Inflammatory macrophage (primary cell): ENCODE measurements around the gene PDE10A.
"Not testable (repeated sequence)": the region's sequence is repeated elsewhere in the genome, so short reads cannot be mapped to it uniquely, and the experiment has no call there.

Experiments used
- DNase-seq, 2 donors: peaks; one replicate each; pipeline ENCODE4 v3.0.0-alpha.2; 2020 to 2022

PDE10A gene

GRCh38 chr6:165545806-165546205, 117.2 kb downstream of the PDE10A start:
- DNase-seq, result no peak

DNA sequence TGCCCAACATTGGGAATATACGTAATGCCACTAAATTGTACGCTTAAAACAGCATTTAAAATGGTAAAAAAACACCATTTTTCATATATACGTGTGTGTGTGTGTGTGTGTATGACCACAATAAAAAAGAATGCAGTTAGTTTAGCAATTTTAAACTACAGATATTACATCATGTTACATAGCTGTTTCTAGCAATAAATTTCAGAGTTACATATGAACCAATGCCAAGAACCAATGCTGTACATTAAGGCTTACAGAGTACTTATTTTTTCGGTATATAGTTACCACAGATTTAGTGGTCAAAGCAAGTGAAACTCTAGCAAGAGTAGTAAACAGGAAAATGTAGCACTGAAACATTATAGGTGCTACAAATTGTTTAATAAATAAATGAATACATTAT, 119.3 kb downstream of the PDE10A start:
- DNase-seq, result no peak

GRCh38 chr6:165536911-165537310, 126.1 kb downstream of the PDE10A start:
- DNase-seq, result no peak

GRCh38 chr6:165519316-165519715, 143.7 kb downstream of the PDE10A start:
- DNase-seq, result no peak

- DNase-seq, result no peak
Observed at GRCh38 chr6:165515963-165516624, 146.9 kb downstream of the PDE10A start.

GRCh38 chr6:165514621-165515020, 148.4 kb downstream of the PDE10A start:
- DNase-seq, result no peak

DNA sequence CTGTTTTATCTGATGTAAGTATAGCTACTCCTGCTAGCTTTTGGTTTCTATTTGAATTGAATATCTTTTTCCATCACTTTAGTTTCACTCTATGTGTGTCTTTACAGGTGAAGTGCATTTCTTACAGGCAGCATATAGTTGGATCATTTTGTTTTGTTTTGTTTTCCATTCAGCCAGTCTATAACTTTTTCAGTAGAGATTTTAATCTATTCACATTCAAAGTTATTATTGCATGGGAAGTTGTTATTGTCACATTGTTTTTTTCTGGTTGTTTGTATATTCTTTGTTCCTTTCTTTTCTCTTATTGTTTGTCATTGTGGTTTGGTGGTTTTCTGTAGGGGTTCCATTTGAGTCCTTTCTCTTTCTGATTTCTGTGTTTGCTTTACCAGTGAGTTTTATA, 151.2 kb downstream of the PDE10A start:
- DNase-seq, result no peak

DNA sequence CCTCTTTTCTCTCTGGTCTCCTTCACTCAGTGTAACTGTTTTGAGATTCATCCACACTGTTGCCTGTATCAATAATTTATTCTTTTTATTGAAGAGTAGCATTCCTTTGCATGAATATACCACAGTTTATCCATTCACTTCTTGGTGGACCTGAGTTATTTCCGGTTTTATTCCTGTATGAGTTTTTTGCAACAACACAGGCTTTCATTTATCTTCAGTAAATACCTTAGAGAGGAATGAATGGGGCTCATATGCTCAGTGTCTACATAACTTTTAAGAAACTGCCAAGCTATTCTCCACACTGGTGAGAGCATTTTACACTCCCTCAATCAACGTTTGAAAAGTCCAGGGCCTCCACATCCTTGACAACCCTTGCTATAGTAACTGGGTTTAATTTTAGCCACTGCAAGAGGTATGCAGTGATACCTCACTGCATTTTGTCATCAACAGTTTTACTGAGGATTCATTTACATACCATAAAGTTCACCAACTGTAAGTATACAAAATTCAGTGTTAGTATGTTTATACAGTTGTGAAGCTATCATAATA, 154.6 kb downstream of the PDE10A start:
- DNase-seq, result no peak

- no peak for DNase-seq
Observed at GRCh38 chr6:165506657-165507056, 156.4 kb downstream of the PDE10A start.

DNA sequence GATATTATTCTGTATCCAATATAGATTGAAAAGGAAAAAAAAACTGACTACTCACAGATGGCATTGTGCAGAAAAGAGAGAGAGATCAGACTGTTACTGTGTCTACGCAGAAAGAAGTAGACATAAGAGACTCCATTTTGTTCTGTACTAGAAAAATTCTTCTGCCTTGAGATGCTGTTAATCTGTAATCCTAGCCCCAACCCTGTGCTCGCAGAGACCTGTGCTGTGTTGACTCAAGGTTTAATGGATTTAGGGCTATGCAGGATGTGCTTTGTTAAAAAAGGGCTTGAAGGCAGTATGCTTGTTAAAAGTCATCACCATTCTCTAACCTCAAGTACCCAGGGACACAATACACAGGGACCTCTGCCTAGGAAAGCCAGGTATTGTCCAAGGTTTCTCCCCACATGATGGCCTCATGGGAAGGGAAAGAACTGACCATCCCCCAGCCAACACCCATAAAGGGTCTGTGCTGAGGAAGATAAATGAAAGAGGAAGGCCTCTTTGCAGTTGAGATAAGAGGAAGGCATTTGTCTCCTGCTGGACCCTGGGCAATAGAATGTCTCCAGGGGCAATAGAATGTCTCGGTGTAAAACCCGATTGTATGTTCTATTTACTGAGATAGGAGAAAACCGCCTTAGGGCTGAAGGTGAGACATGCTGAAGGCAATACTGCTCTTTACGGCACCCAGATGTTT, 162.7 kb downstream of the PDE10A start:
- not testable (repeated sequence) for DNase-seq

- DNase-seq, result no peak
Observed at GRCh38 chr6:165497472-165497871, 165.6 kb downstream of the PDE10A start.

GRCh38 chr6:165488624-165489295, 174.3 kb downstream of the PDE10A start:
- DNase-seq, result no peak

GRCh38 chr6:165487950-165488349, 175.1 kb downstream of the PDE10A start:
- no peak for DNase-seq

- DNase-seq, result no peak
Observed at GRCh38 chr6:165487347-165487746, 175.7 kb downstream of the PDE10A start.

GRCh38 chr6:165486183-165487137, 176.6 kb downstream of the PDE10A start:
- DNase-seq, result no peak

GRCh38 chr6:165484178-165484889, 178.7 kb downstream of the PDE10A start:
- no peak for DNase-seq

- no peak for DNase-seq
Observed at GRCh38 chr6:165481921-165482320, 181.1 kb downstream of the PDE10A start.

DNA sequence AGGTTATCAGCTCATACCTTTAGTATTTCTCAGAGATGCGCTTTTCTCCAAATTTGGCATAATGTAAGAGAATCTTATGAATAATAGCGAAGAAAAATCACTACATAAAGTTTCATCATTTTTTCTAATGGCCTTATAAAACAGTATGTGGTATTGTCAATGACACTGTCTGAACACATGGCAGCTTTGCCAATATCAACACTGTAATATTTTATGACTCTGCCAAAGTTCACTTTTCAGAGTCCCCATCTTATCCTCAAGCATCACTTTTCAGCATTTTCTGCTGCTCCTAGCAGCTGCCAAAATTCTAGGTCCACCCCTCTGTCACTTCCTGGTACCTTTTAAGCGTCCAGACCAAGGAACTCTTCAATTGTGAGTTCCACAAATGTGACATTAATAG, 182.1 kb downstream of the PDE10A start:
- no peak for DNase-seq

- DNase-seq, result no peak
Observed at GRCh38 chr6:165478581-165478980, 184.5 kb downstream of the PDE10A start.

DNA sequence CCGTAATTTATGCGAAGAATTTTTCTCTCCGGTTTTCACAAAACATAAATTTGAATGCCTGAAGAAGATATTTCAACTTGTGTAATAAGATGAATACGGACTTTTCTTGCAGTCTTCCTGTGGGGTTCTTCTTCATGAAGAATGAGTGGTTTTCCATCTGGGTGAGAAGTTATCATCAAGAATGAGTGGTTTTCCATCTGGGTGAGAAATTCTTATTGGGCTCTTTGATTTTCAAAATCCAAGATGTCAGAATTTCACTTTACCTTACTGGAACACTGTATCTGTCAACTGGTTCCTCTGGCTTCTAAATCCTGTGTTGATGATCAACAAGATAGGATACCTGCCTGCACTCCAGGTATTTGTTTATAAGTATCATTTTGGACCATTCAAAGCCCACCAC, 193.6 kb downstream of the PDE10A start:
- DNase-seq, result no peak

GRCh38 chr6:165468340-165469235, 194.5 kb downstream of the PDE10A start:
- DNase-seq, result no peak
